ENCODE results near the gene MRTO4.
"Not testable (repeated sequence)": the region's sequence is repeated elsewhere in the genome, so short reads cannot be mapped to it uniquely, and the experiment has no call there.

MRTO4 gene

DNA sequence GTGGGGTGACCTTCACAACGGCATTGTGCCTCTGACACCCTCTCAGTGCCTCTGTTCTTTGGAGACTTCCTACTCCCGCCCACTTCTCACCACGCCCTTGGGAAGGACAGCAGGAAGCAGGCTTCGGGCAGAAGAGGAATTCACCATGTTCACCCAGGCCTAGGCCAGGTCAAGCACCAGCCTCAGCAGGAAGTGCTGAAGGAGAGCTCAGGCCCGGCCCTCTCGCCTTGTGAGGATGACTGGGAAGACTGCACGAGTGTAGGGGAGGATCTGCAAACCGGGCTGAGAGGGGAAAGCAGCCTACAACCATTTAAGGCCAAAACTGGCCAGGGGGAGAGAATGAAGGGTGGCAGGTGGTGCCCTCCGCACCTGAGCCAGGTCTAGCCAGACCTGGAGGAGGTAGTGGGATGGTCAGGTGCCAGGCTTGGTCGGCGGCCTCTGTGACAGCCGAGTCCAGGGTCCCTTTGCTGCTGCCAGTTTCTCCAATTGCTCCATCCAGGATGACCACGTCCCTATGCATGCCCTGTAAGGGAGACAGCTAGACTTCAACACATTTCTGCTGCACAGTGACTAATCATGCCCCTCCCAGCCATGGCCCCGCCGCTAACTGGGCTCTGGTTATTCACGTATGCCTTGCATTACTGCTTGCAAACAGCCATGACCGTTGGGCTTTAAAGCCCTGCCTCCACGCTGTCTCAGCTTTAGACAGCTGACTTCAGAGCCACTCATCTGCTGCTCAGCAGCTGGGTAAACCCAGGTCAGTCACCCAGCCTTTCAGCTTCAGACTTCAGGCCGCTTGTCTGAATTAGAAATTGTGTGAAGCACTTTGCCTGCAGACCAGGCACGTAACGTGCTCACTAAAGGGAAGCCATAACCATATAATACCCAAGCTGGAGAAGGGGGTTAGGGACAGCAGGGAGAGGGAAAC, 8.9 kb downstream of the MRTO4 start:
- H3K4me3 ChIP-seq (ENCODE audit: low read depth in 1 of 2, low read length in 2 of 2) = no peak overlapping the region
- no peaks in the 10 kb centered on the region for H3K4me1 ChIP-seq (ENCODE audit: insufficient read depth, low read length)
- no peaks in the 10 kb centered on the region for H3K27me3 ChIP-seq (ENCODE audit: control insufficient read depth in 1 of 2, insufficient read depth in 2 of 2, low read length in 2 of 2)
- H3K27ac ChIP-seq (ENCODE audit: low read depth, low read length) = no peak overlapping the region
- no peaks in the 10 kb centered on the region for H3K9me3 ChIP-seq (ENCODE audit: low read length)
- peaks cover 37% of the 10 kb centered on the region for H3K36me3 ChIP-seq (ENCODE audit: insufficient read depth, low read length)
- no peak overlapping the region for H3K9ac ChIP-seq (ENCODE audit: low read length)

DNA sequence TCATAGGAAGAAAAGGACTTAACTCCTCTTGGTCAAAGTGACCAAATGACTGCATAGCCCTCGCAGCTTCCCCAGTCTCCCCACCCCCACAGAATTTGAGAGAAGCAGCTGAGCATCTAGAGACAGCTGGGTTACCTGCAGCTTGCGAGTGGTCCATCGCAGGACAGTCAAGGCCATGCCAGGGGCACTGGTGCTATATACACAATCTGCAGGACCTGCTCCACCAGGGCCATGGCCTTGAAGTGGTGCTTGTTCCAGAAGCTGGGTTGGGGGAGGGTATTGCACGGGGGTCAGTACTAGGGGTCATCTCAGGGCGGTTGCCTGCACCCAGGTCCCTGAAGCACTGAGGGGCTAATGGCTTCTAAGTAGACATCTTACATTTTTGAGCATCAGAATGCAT, 10.4 kb downstream of the MRTO4 start:
- no peaks in the 10 kb centered on the region for H3K27me3 ChIP-seq (ENCODE audit: control insufficient read depth in 1 of 2, insufficient read depth in 2 of 2, low read length in 2 of 2)
- H3K4me1 ChIP-seq (ENCODE audit: insufficient read depth, low read length) = no peaks in the 10 kb centered on the region
- no peak overlapping the region for H3K9ac ChIP-seq (ENCODE audit: low read length)
- H3K4me3 ChIP-seq (ENCODE audit: low read depth in 1 of 2, low read length in 2 of 2) = no peak overlapping the region
- peaks cover 26% of the 10 kb centered on the region for H3K36me3 ChIP-seq (ENCODE audit: insufficient read depth, low read length)
- H3K27ac ChIP-seq (ENCODE audit: low read depth, low read length) = no peak overlapping the region
- H3K9me3 ChIP-seq (ENCODE audit: low read length) = no peaks in the 10 kb centered on the region

DNA sequence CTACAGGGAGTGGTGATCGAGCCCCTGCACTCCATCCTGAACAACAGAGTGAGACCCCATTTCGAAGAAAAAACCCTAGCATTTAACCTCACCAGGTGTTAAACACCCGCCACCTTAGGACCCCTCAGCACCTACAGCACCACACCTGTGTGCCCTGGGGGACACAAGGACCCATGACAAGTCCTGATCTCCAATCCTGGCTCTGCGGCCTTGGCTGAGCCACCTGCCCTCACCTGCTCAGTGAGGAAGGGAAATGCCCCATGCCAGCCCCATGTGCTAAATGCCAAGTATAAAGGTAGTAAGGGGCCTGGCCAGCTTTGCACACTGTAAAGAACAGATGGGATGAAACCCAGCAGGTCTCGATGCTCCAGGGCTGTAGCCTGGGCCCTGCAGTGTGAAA, 11.1 kb downstream of the MRTO4 start:
- no peaks in the 10 kb centered on the region for H3K27me3 ChIP-seq (ENCODE audit: control insufficient read depth in 1 of 2, insufficient read depth in 2 of 2, low read length in 2 of 2)
- no peak overlapping the region for H3K4me3 ChIP-seq (ENCODE audit: low read depth in 1 of 2, low read length in 2 of 2)
- no peak overlapping the region for H3K27ac ChIP-seq (ENCODE audit: low read depth, low read length)
- H3K9me3 ChIP-seq (ENCODE audit: low read length) = no peaks in the 10 kb centered on the region
- H3K9ac ChIP-seq (ENCODE audit: low read length) = no peak overlapping the region
- H3K36me3 ChIP-seq (ENCODE audit: insufficient read depth, low read length) = peaks cover 19% of the 10 kb centered on the region
- no peaks in the 10 kb centered on the region for H3K4me1 ChIP-seq (ENCODE audit: insufficient read depth, low read length)

DNA sequence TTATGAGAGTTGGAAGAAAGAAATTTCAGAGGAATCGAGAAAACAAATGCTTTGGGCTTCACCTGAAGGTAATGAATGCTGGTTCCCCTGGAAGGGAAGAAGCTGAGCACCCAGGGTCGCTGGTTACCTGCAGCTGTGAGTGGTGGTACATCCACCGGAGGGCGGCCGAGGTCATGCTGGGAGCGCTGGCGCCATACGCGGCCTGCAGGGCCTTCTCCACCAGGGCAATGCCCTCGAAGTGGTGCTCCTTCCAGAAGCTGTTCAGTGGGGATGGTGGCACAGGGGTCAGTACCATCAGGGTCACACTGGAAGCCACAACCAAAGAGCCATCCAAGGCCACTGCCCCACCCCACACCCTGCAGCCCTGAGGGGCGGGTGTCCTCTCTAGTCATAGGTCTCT, 16.8 kb downstream of the MRTO4 start:
- no peaks in the 10 kb centered on the region for H3K27me3 ChIP-seq (ENCODE audit: control insufficient read depth in 1 of 2, insufficient read depth in 2 of 2, low read length in 2 of 2)
- H3K9me3 ChIP-seq (ENCODE audit: low read length) = no peaks in the 10 kb centered on the region
- no peak overlapping the region for H3K27ac ChIP-seq (ENCODE audit: low read depth, low read length)

GRCh38 chr1:19269427-19270342, 18.1 kb downstream of the MRTO4 start:
- H3K9me3 ChIP-seq (ENCODE audit: low read length); H3K4me1 ChIP-seq (ENCODE audit: insufficient read depth, low read length); H3K4me3 ChIP-seq (ENCODE audit: low read depth in 1 of 2, low read length in 2 of 2); H3K9ac ChIP-seq (ENCODE audit: low read length); H3K27ac ChIP-seq (ENCODE audit: low read depth, low read length); H3K27me3 ChIP-seq (ENCODE audit: control insufficient read depth in 1 of 2, insufficient read depth in 2 of 2, low read length in 2 of 2); H3K36me3 ChIP-seq (ENCODE audit: insufficient read depth, low read length): not testable (repeated sequence)

More for the DNA sequence above, 16.8 kb downstream of the MRTO4 start:
- H3K4me3 ChIP-seq (ENCODE audit: low read depth in 1 of 2, low read length in 2 of 2) = no peak overlapping the region
- H3K36me3 ChIP-seq (ENCODE audit: insufficient read depth, low read length) = no peaks in the 10 kb centered on the region
- H3K9ac ChIP-seq (ENCODE audit: low read length) = no peak overlapping the region
- no peaks in the 10 kb centered on the region for H3K4me1 ChIP-seq (ENCODE audit: insufficient read depth, low read length)

DNA sequence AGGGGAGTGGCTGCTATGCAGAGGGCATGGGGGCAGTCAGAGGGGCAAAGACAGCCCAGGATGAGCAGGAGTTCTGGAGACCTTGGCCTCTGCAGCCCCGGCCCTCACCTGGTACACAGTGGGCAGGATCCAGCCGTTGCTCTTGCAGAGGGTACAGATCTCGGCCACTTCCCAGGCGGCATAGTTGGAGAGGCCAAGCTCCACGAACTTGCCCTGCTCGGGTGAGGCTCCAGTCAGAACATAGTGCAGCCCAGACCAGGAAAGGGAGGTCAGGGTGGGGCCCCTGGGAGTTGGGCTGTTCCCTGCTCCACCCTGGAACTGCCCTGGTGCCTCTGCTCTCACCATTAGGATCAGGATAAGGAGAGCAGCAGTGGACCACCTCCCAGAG, 18.7 kb downstream of the MRTO4 start:
- H3K4me1 ChIP-seq (ENCODE audit: insufficient read depth, low read length); H3K9me3 ChIP-seq (ENCODE audit: low read length); H3K4me3 ChIP-seq (ENCODE audit: low read depth in 1 of 2, low read length in 2 of 2); H3K27ac ChIP-seq (ENCODE audit: low read depth, low read length); H3K36me3 ChIP-seq (ENCODE audit: insufficient read depth, low read length); H3K9ac ChIP-seq (ENCODE audit: low read length); H3K27me3 ChIP-seq (ENCODE audit: control insufficient read depth in 1 of 2, insufficient read depth in 2 of 2, low read length in 2 of 2): not testable (repeated sequence)

DNA sequence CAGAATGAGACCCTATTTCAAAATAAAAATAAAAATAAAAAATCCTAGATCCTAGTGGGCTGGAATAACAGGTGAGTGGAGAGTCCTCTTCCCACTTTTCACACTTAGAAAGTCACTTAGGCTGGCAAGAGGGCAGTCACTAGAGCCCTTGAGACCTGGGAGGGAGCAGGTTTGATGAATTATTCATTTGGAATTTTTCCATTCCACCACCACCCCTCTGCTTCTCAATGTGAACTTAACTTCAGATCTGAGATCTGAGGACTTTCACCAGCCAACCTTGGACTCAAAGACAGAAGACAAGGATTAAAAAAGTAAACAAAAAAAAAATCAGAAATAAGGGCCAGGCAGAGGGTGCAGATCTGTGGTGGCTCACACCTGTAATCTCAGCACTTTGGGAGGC, 20.5 kb downstream of the MRTO4 start:
- H3K27me3 ChIP-seq (ENCODE audit: control insufficient read depth in 1 of 2, insufficient read depth in 2 of 2, low read length in 2 of 2) = peaks cover 6 to 7% of the 10 kb centered on the region in 2 donors
- no peaks in the 10 kb centered on the region for H3K36me3 ChIP-seq (ENCODE audit: insufficient read depth, low read length)
- no peaks in the 10 kb centered on the region for H3K9me3 ChIP-seq (ENCODE audit: low read length)
- no peak overlapping the region for H3K4me3 ChIP-seq (ENCODE audit: low read depth in 1 of 2, low read length in 2 of 2)
- no peak overlapping the region for H3K27ac ChIP-seq (ENCODE audit: low read depth, low read length)
- no peaks in the 10 kb centered on the region for H3K4me1 ChIP-seq (ENCODE audit: insufficient read depth, low read length)
- H3K9ac ChIP-seq (ENCODE audit: low read length) = no peak overlapping the region

DNA sequence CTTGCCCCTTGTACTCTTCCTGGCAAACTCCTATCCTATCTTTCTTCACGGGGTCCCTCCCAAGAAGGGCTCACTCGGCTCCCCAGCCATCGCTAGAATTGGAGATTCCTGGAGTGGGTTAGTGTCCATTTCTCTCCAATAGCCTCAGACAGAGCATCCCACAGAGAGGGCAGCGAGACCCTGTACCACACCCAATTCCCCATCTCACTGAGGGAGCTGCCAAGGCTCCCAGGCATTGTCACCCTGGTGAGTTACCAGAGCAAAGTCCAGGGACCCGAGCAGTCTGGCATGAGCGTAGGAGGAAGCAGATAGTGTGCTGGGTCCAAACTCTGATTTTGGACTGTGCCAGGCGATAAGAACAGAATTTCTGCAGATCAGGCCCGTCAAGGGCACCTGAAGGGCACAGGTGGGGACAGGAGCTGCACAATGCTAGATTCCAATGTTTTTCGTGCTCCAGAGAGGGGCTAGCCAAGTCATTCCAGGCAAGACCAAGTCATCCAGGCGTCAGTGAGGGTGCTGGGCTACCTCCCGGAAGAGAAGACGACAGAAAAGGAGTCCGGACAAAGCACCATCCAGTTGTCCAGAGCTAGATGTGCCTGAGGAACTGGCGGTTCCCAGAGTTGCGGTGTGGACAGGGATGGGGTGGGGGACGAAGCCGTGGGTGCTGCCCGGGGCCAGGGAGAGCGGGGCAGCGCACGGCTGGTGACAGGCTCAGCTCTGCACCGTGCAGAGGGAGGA, 21.7 kb downstream of the MRTO4 start:
- Histone ChIP-seq H3K4me1 (ENCODE audit: insufficient read depth, low read length) (no peaks in the 10 kb centered on the region), H3K27me3 (ENCODE audit: control insufficient read depth in 1 of 2, insufficient read depth in 2 of 2, low read length in 2 of 2) (peaks cover 6 to 7% of the 10 kb centered on the region in 2 donors), H3K4me3 (ENCODE audit: low read depth in 1 of 2, low read length in 2 of 2) (no peak overlapping the region), H3K9me3 (ENCODE audit: low read length) (no peaks in the 10 kb centered on the region), H3K9ac (ENCODE audit: low read length) (no peak overlapping the region), H3K36me3 (ENCODE audit: insufficient read depth, low read length) (no peaks in the 10 kb centered on the region), H3K27ac (ENCODE audit: low read depth, low read length) (no peak overlapping the region)

DNA sequence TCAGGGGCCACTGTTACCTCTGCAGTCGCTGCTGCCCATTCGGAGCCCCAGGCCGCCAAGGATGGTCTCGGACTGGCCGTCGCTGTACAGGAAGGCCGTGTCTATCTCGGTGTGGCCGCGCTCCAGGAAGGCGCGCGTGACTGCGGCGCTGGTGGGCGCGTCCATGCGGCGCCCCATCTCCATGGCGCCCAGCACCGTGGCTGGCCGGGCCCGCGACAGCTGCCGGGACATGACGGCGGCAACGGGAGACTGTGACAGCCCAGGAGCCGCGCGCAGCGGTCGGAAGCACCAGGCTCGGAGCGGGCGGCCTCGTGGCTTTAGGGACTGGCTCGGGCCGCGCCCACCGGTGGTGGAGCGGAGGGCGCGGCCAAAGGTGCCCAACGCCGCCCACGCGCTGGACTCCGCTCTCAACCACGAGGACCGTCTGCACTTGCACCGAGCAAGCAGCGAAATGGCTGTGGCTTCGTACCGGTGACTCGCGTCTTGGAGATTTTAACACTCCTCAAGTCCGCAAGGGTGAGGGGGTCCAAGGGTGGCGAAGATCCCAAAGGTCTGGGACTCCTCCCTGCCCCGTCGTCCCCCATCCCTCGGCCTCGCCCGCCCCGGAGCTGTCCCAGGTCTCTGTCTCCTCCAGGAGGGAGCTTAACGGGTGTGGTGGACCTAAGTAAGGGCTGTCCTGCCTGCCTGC, 22.4 kb downstream of the MRTO4 start:
- not testable (repeated sequence) for H3K27me3 ChIP-seq (ENCODE audit: control insufficient read depth in 1 of 2, insufficient read depth in 2 of 2, low read length in 2 of 2); H3K36me3 ChIP-seq (ENCODE audit: insufficient read depth, low read length); H3K4me1 ChIP-seq (ENCODE audit: insufficient read depth, low read length); H3K9me3 ChIP-seq (ENCODE audit: low read length); H3K4me3 ChIP-seq (ENCODE audit: low read depth in 1 of 2, low read length in 2 of 2); H3K27ac ChIP-seq (ENCODE audit: low read depth, low read length); H3K9ac ChIP-seq (ENCODE audit: low read length)

GRCh38 chr1:19274636-19275035, 23.0 kb downstream of the MRTO4 start:
- Histone ChIP-seq H3K27ac (ENCODE audit: low read depth, low read length) (no peak overlapping the region), H3K9ac (ENCODE audit: low read length) (no peak overlapping the region), H3K9me3 (ENCODE audit: low read length) (no peaks in the 10 kb centered on the region), H3K4me3 (ENCODE audit: low read depth in 1 of 2, low read length in 2 of 2) (no peak overlapping the region), H3K4me1 (ENCODE audit: insufficient read depth, low read length) (no peaks in the 10 kb centered on the region), H3K36me3 (ENCODE audit: insufficient read depth, low read length) (no peaks in the 10 kb centered on the region), H3K27me3 (ENCODE audit: control insufficient read depth in 1 of 2, insufficient read depth in 2 of 2, low read length in 2 of 2) (peaks cover 6 to 7% of the 10 kb centered on the region in 2 donors)

- H3K9me3 ChIP-seq (ENCODE audit: low read length) = no peaks in the 10 kb centered on the region
- no peaks in the 10 kb centered on the region for H3K27me3 ChIP-seq (ENCODE audit: control insufficient read depth in 1 of 2, insufficient read depth in 2 of 2, low read length in 2 of 2)
- no peak overlapping the region for H3K9ac ChIP-seq (ENCODE audit: low read length)
- no peak overlapping the region for H3K4me3 ChIP-seq (ENCODE audit: low read depth in 1 of 2, low read length in 2 of 2)
- H3K4me1 ChIP-seq (ENCODE audit: insufficient read depth, low read length) = peaks cover 1% of the 10 kb centered on the region
- H3K27ac ChIP-seq (ENCODE audit: low read depth, low read length) = no peak overlapping the region
- H3K36me3 ChIP-seq (ENCODE audit: insufficient read depth, low read length) = no peaks in the 10 kb centered on the region
Measured at GRCh38 chr1:19283891-19284290, 32.3 kb downstream of the MRTO4 start.
